ENCODE results near the gene YIPF4. TPM values are rescaled to one million over a fixed set of nuclear protein-coding genes. Genes with fewer than 3 reads are reported as not detected.

The YIPF4 gene
- total RNA-seq, 1 experiment from 2014 or later = 23.0 TPM

DNA sequence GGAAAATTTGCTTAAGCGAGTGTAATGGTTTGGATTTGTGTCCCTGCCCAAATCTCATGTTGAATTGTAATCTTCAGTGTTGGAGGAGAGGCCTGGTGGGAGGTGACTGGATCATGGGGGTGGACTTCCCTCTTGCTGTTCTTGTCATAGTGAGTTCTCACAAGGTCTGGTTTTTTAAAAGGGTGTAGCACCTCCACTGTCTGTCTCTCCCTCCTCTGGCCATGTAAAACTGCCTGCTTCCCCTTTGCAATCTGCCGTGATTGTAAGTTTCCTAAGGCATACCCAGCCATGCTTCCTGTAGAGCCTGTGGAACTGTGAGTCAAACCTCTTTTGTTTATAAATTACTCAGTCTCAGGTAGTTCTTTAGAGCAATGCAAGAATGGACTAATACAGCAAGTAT lies 6.6 kb downstream of the YIPF4 start:
- DNase-seq (ENCODE audit: low spot score) = no peak
- no peaks in the 10 kb centered on the region for H3K4me1 Mint-ChIP-seq
- POLR2A ChIA-PET = no interaction called here
- ATAC-seq = no peak
- no peaks in the 10 kb centered on the region for H3K27me3 Mint-ChIP-seq (ENCODE audit: low read depth)
- no peak overlapping the region for H3K4me3 Mint-ChIP-seq
- CTCF ChIA-PET = no interaction called here
- peaks cover 5% of the 10 kb centered on the region for H3K36me3 Mint-ChIP-seq
- TF ChIP-seq IRF2 (CRISPR knock-in tag; IDR thresholded peaks at IDR 0.05; ENCODE audit: borderline replicate concordance, low read depth) (no peak), MYBL2 (CRISPR knock-in tag; IDR thresholded peaks at IDR 0.05) (no peak), GRHL2 (CRISPR knock-in tag; IDR thresholded peaks at IDR 0.05; ENCODE audit: insufficient replicate concordance, severe bottlenecking) (no peak), NFYB (CRISPR knock-in tag; conservative IDR thresholded peaks at IDR 0.05; ENCODE audit: low read depth) (no peak), SP1 (CRISPR knock-in tag; conservative IDR thresholded peaks at IDR 0.05) (no peak), ZNF263 (CRISPR knock-in tag; IDR thresholded peaks at IDR 0.05; ENCODE audit: low read depth) (no peak), ZNF396 (CRISPR knock-in tag; IDR thresholded peaks at IDR 0.05; ENCODE audit: borderline replicate concordance) (no peak)
- TF ChIP-seq, protein P1, sequence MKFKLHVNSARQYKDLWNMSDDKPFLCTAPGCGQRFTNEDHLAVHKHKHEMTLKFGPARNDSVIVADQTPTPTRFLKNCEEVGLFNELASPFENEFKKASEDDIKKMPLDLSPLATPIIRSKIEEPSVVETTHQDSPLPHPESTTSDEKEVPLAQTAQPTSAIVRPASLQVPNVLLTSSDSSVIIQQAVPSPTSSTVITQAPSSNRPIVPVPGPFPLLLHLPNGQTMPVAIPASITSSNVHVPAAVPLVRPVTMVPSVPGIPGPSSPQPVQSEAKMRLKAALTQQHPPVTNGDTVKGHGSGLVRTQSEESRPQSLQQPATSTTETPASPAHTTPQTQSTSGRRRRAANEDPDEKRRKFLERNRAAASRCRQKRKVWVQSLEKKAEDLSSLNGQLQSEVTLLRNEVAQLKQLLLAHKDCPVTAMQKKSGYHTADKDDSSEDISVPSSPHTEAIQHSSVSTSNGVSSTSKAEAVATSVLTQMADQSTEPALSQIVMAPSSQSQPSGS (CRISPR knock-in tag; IDR thresholded peaks at IDR 0.05; ENCODE audit: borderline replicate concordance, low read depth) = no peak
- TF ChIP-seq, protein P2, sequence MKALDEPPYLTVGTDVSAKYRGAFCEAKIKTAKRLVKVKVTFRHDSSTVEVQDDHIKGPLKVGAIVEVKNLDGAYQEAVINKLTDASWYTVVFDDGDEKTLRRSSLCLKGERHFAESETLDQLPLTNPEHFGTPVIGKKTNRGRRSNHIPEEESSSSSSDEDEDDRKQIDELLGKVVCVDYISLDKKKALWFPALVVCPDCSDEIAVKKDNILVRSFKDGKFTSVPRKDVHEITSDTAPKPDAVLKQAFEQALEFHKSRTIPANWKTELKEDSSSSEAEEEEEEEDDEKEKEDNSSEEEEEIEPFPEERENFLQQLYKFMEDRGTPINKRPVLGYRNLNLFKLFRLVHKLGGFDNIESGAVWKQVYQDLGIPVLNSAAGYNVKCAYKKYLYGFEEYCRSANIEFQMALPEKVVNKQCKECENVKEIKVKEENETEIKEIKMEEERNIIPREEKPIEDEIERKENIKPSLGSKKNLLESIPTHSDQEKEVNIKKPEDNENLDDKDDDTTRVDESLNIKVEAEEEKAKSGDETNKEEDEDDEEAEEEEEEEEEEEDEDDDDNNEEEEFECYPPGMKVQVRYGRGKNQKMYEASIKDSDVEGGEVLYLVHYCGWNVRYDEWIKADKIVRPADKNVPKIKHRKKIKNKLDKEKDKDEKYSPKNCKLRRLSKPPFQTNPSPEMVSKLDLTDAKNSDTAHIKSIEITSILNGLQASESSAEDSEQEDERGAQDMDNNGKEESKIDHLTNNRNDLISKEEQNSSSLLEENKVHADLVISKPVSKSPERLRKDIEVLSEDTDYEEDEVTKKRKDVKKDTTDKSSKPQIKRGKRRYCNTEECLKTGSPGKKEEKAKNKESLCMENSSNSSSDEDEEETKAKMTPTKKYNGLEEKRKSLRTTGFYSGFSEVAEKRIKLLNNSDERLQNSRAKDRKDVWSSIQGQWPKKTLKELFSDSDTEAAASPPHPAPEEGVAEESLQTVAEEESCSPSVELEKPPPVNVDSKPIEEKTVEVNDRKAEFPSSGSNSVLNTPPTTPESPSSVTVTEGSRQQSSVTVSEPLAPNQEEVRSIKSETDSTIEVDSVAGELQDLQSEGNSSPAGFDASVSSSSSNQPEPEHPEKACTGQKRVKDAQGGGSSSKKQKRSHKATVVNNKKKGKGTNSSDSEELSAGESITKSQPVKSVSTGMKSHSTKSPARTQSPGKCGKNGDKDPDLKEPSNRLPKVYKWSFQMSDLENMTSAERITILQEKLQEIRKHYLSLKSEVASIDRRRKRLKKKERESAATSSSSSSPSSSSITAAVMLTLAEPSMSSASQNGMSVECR (CRISPR knock-in tag; IDR thresholded peaks at IDR 0.05; ENCODE audit: borderline replicate concordance) = no peak
- TF ChIP-seq, protein P3, sequence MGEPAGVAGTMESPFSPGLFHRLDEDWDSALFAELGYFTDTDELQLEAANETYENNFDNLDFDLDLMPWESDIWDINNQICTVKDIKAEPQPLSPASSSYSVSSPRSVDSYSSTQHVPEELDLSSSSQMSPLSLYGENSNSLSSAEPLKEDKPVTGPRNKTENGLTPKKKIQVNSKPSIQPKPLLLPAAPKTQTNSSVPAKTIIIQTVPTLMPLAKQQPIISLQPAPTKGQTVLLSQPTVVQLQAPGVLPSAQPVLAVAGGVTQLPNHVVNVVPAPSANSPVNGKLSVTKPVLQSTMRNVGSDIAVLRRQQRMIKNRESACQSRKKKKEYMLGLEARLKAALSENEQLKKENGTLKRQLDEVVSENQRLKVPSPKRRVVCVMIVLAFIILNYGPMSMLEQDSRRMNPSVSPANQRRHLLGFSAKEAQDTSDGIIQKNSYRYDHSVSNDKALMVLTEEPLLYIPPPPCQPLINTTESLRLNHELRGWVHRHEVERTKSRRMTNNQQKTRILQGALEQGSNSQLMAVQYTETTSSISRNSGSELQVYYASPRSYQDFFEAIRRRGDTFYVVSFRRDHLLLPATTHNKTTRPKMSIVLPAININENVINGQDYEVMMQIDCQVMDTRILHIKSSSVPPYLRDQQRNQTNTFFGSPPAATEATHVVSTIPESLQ (CRISPR knock-in tag; IDR thresholded peaks at IDR 0.05) = no peak
- H3K9me3 Mint-ChIP-seq = no peaks in the 10 kb centered on the region
- no peak overlapping the region for H3K27ac Mint-ChIP-seq

DNA sequence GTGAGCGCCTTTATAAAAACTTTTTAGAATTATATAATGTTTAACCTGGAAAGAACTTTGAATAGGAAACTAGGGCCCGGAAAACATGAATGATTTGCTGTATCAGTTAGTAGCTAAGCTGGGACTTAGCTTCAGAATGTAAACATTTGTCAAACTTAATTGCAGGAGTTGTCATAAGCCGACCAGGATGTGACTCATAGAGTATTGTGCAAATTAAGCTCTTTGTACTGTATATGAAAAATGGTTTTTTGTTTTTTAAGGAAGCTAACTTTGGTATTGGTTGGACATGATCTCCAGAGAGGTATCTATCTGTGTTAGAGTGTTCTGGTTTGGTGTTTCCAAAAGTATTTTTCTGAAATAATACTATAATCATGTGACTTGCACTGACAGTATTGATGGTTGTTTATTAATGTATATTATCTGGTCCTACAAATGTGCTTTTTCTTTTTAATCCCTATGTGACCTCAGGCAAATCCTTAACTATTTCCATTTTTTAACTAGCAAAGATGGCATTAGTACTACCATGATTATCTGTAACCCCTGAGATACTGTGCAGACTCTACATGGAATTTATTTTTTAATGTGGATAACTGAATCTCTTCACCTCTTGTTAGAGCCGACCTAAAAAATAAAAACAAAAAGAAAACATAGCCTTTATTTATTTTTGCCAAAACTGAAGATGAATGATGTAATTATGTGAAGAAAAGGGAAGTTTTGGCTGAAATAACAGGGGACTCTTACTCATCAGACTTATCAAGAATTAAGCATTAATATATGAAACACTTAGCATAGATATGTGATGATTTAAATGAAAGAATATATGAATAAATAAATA lies 11.7 kb downstream of the YIPF4 start:
- no peak for DNase-seq (ENCODE audit: low spot score)
- H3K4me1 Mint-ChIP-seq = no peaks in the 10 kb centered on the region
- H3K9me3 Mint-ChIP-seq = no peaks in the 10 kb centered on the region
- no peak overlapping the region for H3K4me3 Mint-ChIP-seq
- TF ChIP-seq GABPB1 (CRISPR knock-in tag; IDR thresholded peaks at IDR 0.05) (peak; percentile 93), ZNF232 (CRISPR knock-in tag; IDR thresholded peaks at IDR 0.05) (no peak)
- ATAC-seq = no peak
- ChIA-PET CTCF (no interaction called here), POLR2A (no interaction called here)
- H3K36me3 Mint-ChIP-seq = peaks cover 15% of the 10 kb centered on the region
- no peaks in the 10 kb centered on the region for H3K27me3 Mint-ChIP-seq (ENCODE audit: low read depth)
- no peak overlapping the region for H3K27ac Mint-ChIP-seq

DNA sequence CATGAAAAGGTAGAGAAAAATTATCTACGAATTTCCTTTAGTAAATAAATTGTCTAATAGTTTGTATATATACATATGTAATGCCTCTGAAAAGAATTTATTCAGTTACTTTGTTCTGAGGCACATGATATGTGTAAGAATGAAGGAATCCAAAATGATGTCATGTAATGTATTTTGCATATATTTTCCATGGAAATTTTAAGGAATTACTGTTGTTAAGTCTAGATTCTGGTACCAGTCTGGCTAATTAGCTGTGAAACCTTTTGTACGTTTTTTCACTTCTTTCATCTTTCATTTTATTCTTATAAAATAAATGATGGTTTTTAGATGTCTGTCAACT lies 12.3 kb downstream of the YIPF4 start:
- no peaks in the 10 kb centered on the region for H3K4me1 Mint-ChIP-seq
- no peak for DNase-seq (ENCODE audit: low spot score)
- no peak overlapping the region for H3K4me3 Mint-ChIP-seq
- POLR2A ChIA-PET = no interaction called here
- ATAC-seq = no peak
- no peak overlapping the region for H3K27ac Mint-ChIP-seq
- peaks cover 17% of the 10 kb centered on the region for H3K36me3 Mint-ChIP-seq
- H3K27me3 Mint-ChIP-seq (ENCODE audit: low read depth) = no peaks in the 10 kb centered on the region
- CTCF ChIA-PET = no interaction called here
- H3K9me3 Mint-ChIP-seq = no peaks in the 10 kb centered on the region
- TF ChIP-seq ZNF317 (CRISPR knock-in tag; IDR thresholded peaks at IDR 0.05; ENCODE audit: borderline replicate concordance, low read depth) = no peak
- no peak for TF ChIP-seq MXD4 (CRISPR knock-in tag; IDR thresholded peaks at IDR 0.05; ENCODE audit: borderline replicate concordance)
- no peak for TF ChIP-seq GABPB1 (CRISPR knock-in tag; IDR thresholded peaks at IDR 0.05)
- TF ChIP-seq, protein P4, sequence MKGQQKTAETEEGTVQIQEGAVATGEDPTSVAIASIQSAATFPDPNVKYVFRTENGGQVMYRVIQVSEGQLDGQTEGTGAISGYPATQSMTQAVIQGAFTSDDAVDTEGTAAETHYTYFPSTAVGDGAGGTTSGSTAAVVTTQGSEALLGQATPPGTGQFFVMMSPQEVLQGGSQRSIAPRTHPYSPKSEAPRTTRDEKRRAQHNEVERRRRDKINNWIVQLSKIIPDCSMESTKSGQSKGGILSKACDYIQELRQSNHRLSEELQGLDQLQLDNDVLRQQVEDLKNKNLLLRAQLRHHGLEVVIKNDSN (CRISPR knock-in tag; IDR thresholded peaks at IDR 0.05) = no peak
- no peak for TF ChIP-seq SOX15 (CRISPR knock-in tag; IDR thresholded peaks at IDR 0.05)
- TF ChIP-seq NR1H2 (CRISPR knock-in tag; IDR thresholded peaks at IDR 0.05) = no peak
- TF ChIP-seq, protein P5, sequence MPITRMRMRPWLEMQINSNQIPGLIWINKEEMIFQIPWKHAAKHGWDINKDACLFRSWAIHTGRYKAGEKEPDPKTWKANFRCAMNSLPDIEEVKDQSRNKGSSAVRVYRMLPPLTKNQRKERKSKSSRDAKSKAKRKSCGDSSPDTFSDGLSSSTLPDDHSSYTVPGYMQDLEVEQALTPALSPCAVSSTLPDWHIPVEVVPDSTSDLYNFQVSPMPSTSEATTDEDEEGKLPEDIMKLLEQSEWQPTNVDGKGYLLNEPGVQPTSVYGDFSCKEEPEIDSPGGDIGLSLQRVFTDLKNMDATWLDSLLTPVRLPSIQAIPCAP (CRISPR knock-in tag; IDR thresholded peaks at IDR 0.05) = no peak
- TF ChIP-seq CREB1 (CRISPR knock-in tag; IDR thresholded peaks at IDR 0.05) = no peak
- no peak for TF ChIP-seq NFYB (CRISPR knock-in tag; conservative IDR thresholded peaks at IDR 0.05; ENCODE audit: low read depth)
- TF ChIP-seq, protein P6, sequence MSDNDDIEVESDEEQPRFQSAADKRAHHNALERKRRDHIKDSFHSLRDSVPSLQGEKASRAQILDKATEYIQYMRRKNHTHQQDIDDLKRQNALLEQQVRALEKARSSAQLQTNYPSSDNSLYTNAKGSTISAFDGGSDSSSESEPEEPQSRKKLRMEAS (CRISPR knock-in tag; IDR thresholded peaks at IDR 0.05) = no peak
- TF ChIP-seq, protein P1 (CRISPR knock-in tag; IDR thresholded peaks at IDR 0.05; ENCODE audit: borderline replicate concordance, low read depth) = no peak
